ENCODE results near the gene CFAP43. TPM values are rescaled to one million over a fixed set of nuclear protein-coding genes. Genes with fewer than 3 reads are reported as not detected.

CFAP43 gene
- total and polyA plus RNA-seq, 9 of the 15 experiments (the other 6 are each of a cell fraction or from before 2014, with no cell fraction given): 0.07 to 0.86 (median 0.11) TPM; not detected in 1

DNA sequence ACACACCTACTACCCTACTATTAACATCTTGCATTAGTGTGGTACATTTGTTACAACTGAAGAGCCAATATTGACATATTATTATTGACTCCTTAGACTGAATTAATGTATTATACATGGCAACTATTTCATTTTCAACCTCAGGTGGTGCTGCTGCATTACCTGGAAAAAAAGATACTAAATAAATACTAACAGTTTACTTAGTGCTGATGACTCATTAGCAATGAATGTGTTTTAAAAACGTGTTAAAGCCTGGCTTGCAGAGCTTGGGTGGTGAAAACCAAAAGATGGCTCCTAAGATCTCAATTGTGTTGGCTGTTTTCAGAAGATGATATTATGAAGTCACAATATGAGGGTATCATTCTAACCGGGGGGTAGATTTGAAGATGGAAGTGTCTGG lies 34.8 kb downstream of the CFAP43 start:
- no peaks in the 10 kb centered on the region for H3K9me1 ChIP-seq (ENCODE audit: control insufficient read depth, insufficient read depth, low read length)
- no peaks in the 10 kb centered on the region for H3K4me1 ChIP-seq (replicated peaks in 1 of 2; ENCODE audit: control insufficient read depth in 2 of 2, insufficient read depth in 2 of 2, low read length in 2 of 2)
- no peak overlapping the region for H3K9ac ChIP-seq (ENCODE audit: insufficient read depth in 1 of 2, low read depth in 2 of 2, low read length in 2 of 2)
- ATAC-seq: no peak
- H3K27ac ChIP-seq (ENCODE audit: extremely low read depth, low read depth, low read length): no peak overlapping the region
- H3K27me3 ChIP-seq (ENCODE audit: control insufficient read depth in 2 of 2, insufficient read depth in 2 of 2, low read length in 2 of 2): peaks cover 0 to 11% of the 10 kb centered on the region in 2 experiments; a peak in 4 of 5 replicates
- no peak for DNase-seq (ENCODE audit: extremely low read depth in 1 of 4, low spot score in 3 of 4)
- no peak for FAIRE-seq
- WGBS (ENCODE audit: insufficient coverage, low coverage, missing lambda C conversion rate): 0% methylated on average over 2 of the region's 2 CpGs
- in situ Hi-C loops (cut with MboI): no loop called here
- BruUV-seq (replicated peaks): no TSS peak
- no peak overlapping the region for H2AFZ ChIP-seq (ENCODE audit: low read depth, low read length)
- H3K36me3 ChIP-seq (ENCODE audit: control insufficient read depth, insufficient read depth, low read length): no peaks in the 10 kb centered on the region
- intact Hi-C loops (cut with micrococcal nuclease): no loop called here
- H3K9me3 ChIP-seq (replicated peaks; ENCODE audit: control insufficient read depth, insufficient read depth, low read depth, low read length): no peaks in the 10 kb centered on the region
- H3K4me3 ChIP-seq: no peak overlapping the region
- ChIA-PET POLR2A (interaction anchor here (0.6 kb wide), 1 partner anchor 27 kb away, joined by 3 read pairs; no protein-coding TSS in a partner anchor), CTCF (ENCODE audit: low intra/inter-chr PET ratio) (no interaction called here)
- no peak overlapping the region for H3K4me2 ChIP-seq (ENCODE audit: insufficient read depth, low read length)
- no peaks in the 10 kb centered on the region for H4K20me1 ChIP-seq (replicated peaks; ENCODE audit: control insufficient read depth, insufficient read depth, low read length)
- H3K79me2 ChIP-seq (ENCODE audit: control insufficient read depth, insufficient read depth, low read length): no peaks in the 10 kb centered on the region
- TF ChIP-seq CHCHD3 (CRISPR knock-in tag; IDR thresholded peaks at IDR 0.05) (no peak), MNT (conservative IDR thresholded peaks at IDR 0.05) (no peak)

GRCh38 chr10:104195706-104196105 lies 36.5 kb downstream of the CFAP43 start:
- CTCF ChIA-PET (ENCODE audit: low intra/inter-chr PET ratio): no interaction called here
- no peak for TF ChIP-seq ZC3H8 (IDR thresholded peaks at IDR 0.05)
- TF ChIP-seq ZNF707 (CRISPR knock-in tag; conservative IDR thresholded peaks at IDR 0.05): no peak
- TF ChIP-seq CBX1 (IDR thresholded peaks at IDR 0.05; ENCODE audit: low read depth): no peak
- TF ChIP-seq ZNF445 (CRISPR knock-in tag; IDR thresholded peaks at IDR 0.05; ENCODE audit: low read depth): no peak
- no peak for TF ChIP-seq SMC3 (conservative IDR thresholded peaks at IDR 0.05; ENCODE audit: insufficient read depth, low read depth, low read length)
- TF ChIP-seq THRAP3 (IDR thresholded peaks at IDR 0.05; ENCODE audit: borderline replicate concordance): no peak
- no peak for TF ChIP-seq SMAD1 (IDR thresholded peaks at IDR 0.05; ENCODE audit: low read depth, low read length, partially characterized antibody)
- TF ChIP-seq KLF1 (tag; IDR thresholded peaks at IDR 0.05): no peak
- TF ChIP-seq, protein P1, sequence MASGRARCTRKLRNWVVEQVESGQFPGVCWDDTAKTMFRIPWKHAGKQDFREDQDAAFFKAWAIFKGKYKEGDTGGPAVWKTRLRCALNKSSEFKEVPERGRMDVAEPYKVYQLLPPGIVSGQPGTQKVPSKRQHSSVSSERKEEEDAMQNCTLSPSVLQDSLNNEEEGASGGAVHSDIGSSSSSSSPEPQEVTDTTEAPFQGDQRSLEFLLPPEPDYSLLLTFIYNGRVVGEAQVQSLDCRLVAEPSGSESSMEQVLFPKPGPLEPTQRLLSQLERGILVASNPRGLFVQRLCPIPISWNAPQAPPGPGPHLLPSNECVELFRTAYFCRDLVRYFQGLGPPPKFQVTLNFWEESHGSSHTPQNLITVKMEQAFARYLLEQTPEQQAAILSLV (tag; IDR thresholded peaks at IDR 0.05): no peak
- TF ChIP-seq, protein P2, sequence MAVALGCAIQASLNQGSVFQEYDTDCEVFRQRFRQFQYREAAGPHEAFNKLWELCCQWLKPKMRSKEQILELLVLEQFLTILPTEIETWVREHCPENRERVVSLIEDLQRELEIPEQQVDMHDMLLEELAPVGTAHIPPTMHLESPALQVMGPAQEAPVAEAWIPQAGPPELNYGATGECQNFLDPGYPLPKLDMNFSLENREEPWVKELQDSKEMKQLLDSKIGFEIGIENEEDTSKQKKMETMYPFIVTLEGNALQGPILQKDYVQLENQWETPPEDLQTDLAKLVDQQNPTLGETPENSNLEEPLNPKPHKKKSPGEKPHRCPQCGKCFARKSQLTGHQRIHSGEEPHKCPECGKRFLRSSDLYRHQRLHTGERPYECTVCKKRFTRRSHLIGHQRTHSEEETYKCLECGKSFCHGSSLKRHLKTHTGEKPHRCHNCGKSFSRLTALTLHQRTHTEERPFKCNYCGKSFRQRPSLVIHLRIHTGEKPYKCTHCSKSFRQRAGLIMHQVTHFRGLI (CRISPR knock-in tag; IDR thresholded peaks at IDR 0.05): no peak

More at GRCh38 chr10:104195706-104196105, 36.5 kb downstream of the CFAP43 start:
- H3K4me3 ChIP-seq: no peak overlapping the region
- no peak for FAIRE-seq
- intact Hi-C loops (cut with micrococcal nuclease): no loop called here
- 0% methylated on average over 2 of the region's 2 CpGs for WGBS (ENCODE audit: insufficient coverage, low coverage, missing lambda C conversion rate)
- no peaks in the 10 kb centered on the region for H3K9me1 ChIP-seq (ENCODE audit: control insufficient read depth, insufficient read depth, low read length)
- H3K79me2 ChIP-seq (ENCODE audit: control insufficient read depth, insufficient read depth, low read length): no peaks in the 10 kb centered on the region
- no peaks in the 10 kb centered on the region for H3K9me3 ChIP-seq (replicated peaks; ENCODE audit: control insufficient read depth, insufficient read depth, low read depth, low read length)
- BruUV-seq (replicated peaks): no TSS peak
- H3K27me3 ChIP-seq (ENCODE audit: control insufficient read depth in 2 of 2, insufficient read depth in 2 of 2, low read length in 2 of 2): peaks cover 0 to 11% of the 10 kb centered on the region in 2 experiments
- H2AFZ ChIP-seq (ENCODE audit: low read depth, low read length): no peak overlapping the region
- no peaks in the 10 kb centered on the region for H3K36me3 ChIP-seq (ENCODE audit: control insufficient read depth, insufficient read depth, low read length)
- H3K9ac ChIP-seq (ENCODE audit: insufficient read depth in 1 of 2, low read depth in 2 of 2, low read length in 2 of 2): no peak overlapping the region
- ATAC-seq: no peak
- POLR2A ChIA-PET: no interaction called here
- no peak overlapping the region for H3K4me2 ChIP-seq (ENCODE audit: insufficient read depth, low read length)
- no peak for DNase-seq (ENCODE audit: extremely low read depth in 1 of 4, low spot score in 3 of 4)
- in situ Hi-C loops (cut with MboI): no loop called here
- no peak overlapping the region for H3K27ac ChIP-seq (ENCODE audit: extremely low read depth, low read depth, low read length)
- H3K4me1 ChIP-seq (replicated peaks in 1 of 2; ENCODE audit: control insufficient read depth in 2 of 2, insufficient read depth in 2 of 2, low read length in 2 of 2): no peaks in the 10 kb centered on the region
- H4K20me1 ChIP-seq (replicated peaks; ENCODE audit: control insufficient read depth, insufficient read depth, low read length): no peaks in the 10 kb centered on the region
